Keratinocyte (primary cell): ENCODE measurements around the gene C3orf20.

Source experiments
- EZH2 ChIP-seq: IDR thresholded peaks from one replicate; pipeline ENCODE4 v1.6.1; 2012; ENCODE audit warnings: inconsistent platforms, mild to moderate bottlenecking, low read length, moderate library complexity
- TF ChIP-seq, protein P1 (sequence below), 3 experiments: IDR thresholded peaks in 1 of 3; conservative IDR thresholded peaks in 1 of 3; optimal IDR thresholded peaks in 1 of 3; 2 replicates in 2 of 3; 3 replicates in 1 of 3; pipeline versions ENCODE3 to v1.5.1; 2011; ENCODE audit warnings: low read length in 3 of 3, mild to moderate bottlenecking in 3 of 3, moderate library complexity in 2 of 3, control low read depth in 1 of 3, inconsistent platforms in 1 of 3; ENCODE audit not compliant: insufficient read depth in 2 of 3; ENCODE audit errors: extremely low read depth in 1 of 3

DNA sequence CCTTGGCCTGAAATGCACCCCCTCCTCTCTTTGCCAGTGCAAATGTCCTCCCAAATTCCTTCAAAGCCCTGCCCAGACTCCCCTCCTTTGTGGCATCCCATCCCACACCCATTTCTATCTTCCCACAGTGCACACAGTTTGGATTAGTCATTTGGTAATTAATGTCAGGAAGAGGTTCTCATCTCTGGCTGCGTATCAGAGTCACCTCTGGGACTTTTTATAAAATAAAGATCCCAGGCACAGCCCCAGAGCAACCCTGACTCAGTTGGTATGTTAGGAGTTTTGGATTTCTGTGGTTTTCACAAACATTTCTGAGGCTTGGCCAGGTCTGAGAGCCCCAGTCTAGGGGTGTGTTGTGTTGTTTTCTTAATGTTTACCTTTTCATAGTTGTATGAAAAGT is 41.6 kb downstream of the C3orf20 start:
- TF ChIP-seq, protein P1, sequence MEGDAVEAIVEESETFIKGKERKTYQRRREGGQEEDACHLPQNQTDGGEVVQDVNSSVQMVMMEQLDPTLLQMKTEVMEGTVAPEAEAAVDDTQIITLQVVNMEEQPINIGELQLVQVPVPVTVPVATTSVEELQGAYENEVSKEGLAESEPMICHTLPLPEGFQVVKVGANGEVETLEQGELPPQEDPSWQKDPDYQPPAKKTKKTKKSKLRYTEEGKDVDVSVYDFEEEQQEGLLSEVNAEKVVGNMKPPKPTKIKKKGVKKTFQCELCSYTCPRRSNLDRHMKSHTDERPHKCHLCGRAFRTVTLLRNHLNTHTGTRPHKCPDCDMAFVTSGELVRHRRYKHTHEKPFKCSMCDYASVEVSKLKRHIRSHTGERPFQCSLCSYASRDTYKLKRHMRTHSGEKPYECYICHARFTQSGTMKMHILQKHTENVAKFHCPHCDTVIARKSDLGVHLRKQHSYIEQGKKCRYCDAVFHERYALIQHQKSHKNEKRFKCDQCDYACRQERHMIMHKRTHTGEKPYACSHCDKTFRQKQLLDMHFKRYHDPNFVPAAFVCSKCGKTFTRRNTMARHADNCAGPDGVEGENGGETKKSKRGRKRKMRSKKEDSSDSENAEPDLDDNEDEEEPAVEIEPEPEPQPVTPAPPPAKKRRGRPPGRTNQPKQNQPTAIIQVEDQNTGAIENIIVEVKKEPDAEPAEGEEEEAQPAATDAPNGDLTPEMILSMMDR (optimal IDR thresholded peaks at IDR 0.05 in 1 of 3, IDR thresholded peaks at IDR 0.05 in 1 of 3, conservative IDR thresholded peaks at IDR 0.05 in 1 of 3; ENCODE audit: extremely low read depth in 1 of 3, insufficient read depth in 2 of 3, low read length in 3 of 3), result no peak
- no peak for TF ChIP-seq EZH2
